Measurements from ENCODE around the gene RTL1.

Gene RTL1

DNA sequence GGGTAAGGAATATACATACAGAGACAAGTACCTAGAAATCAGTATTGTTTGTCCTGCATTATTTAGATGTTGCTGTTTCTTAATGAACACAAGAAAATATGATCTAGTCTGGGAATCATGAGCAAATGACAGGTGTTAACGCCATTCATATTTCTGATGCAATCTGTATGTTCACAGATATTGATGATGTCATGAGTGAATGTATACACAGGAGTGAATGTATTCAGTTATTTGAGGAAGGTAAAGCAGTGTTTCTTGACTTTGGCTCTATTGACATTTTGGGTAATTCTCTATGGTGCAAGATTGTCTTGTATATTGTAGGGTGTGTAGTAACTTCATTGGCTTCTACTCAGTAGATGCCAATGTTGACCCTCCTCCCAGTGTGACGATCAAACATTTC, 26.7 kb upstream of the RTL1 start:
- no peaks in the 10 kb centered on the region for H3K9me3 ChIP-seq (ENCODE audit: insufficient read depth, low read length, severe bottlenecking)
- no peaks in the 10 kb centered on the region for H4K20me1 ChIP-seq (ENCODE audit: insufficient read depth, low read length)
- no peak overlapping the region for H3K4me2 ChIP-seq (ENCODE audit: insufficient read depth, low read length)
- no peak overlapping the region for H3K27ac ChIP-seq (ENCODE audit: low read length)
- ATAC-seq (ENCODE audit: insufficient read depth, low read depth) (no peak), DNase-seq (no peak)
- TF ChIP-seq EZH2 (IDR thresholded peaks at IDR 0.05; ENCODE audit: borderline replicate concordance, low read depth, low read length, severe bottlenecking): no peak
- TF ChIP-seq, protein P1, sequence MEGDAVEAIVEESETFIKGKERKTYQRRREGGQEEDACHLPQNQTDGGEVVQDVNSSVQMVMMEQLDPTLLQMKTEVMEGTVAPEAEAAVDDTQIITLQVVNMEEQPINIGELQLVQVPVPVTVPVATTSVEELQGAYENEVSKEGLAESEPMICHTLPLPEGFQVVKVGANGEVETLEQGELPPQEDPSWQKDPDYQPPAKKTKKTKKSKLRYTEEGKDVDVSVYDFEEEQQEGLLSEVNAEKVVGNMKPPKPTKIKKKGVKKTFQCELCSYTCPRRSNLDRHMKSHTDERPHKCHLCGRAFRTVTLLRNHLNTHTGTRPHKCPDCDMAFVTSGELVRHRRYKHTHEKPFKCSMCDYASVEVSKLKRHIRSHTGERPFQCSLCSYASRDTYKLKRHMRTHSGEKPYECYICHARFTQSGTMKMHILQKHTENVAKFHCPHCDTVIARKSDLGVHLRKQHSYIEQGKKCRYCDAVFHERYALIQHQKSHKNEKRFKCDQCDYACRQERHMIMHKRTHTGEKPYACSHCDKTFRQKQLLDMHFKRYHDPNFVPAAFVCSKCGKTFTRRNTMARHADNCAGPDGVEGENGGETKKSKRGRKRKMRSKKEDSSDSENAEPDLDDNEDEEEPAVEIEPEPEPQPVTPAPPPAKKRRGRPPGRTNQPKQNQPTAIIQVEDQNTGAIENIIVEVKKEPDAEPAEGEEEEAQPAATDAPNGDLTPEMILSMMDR (IDR thresholded peaks at IDR 0.05; ENCODE audit: borderline replicate concordance, extremely low read depth, low read length, poor library complexity, severe bottlenecking): no peak
- no peak overlapping the region for H3K9ac ChIP-seq (ENCODE audit: low read depth, low read length)
- H2AFZ ChIP-seq (ENCODE audit: low read depth, low read length): no peak overlapping the region
- H3K36me3 ChIP-seq (ENCODE audit: insufficient read depth, low read length): no peaks in the 10 kb centered on the region
- no peaks in the 10 kb centered on the region for H3K27me3 ChIP-seq (ENCODE audit: insufficient read depth, low read length, poor library complexity)
- H3K4me1 ChIP-seq (ENCODE audit: insufficient read depth, low read length): no peaks in the 10 kb centered on the region
- H3K79me2 ChIP-seq (ENCODE audit: insufficient read depth, low read length): no peaks in the 10 kb centered on the region
- no peak overlapping the region for H3K4me3 ChIP-seq (ENCODE audit: low read depth in 1 of 2, low read length in 2 of 2)

DNA sequence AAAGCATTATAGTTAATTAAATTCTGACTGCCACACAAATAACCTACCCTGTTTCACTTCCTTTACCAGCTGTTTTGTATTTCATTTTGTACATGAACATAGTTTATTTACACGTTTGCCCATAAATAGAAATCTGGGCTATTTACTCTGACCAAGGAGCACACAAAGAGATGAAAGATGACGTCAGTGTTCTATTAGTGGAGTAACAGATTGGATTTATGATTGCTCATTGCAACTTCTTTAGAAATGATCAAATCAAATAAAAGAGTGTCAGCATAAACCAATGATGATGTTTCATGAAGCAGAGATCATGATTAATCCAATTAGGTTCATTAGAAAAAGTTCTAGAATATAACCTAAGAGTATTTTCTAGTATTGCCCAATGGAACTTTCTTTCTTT, 12.0 kb upstream of the RTL1 start:
- no peaks in the 10 kb centered on the region for H4K20me1 ChIP-seq (ENCODE audit: insufficient read depth, low read length)
- H2AFZ ChIP-seq (ENCODE audit: low read depth, low read length): no peak overlapping the region
- H3K4me1 ChIP-seq (ENCODE audit: insufficient read depth, low read length): no peaks in the 10 kb centered on the region
- no peak overlapping the region for H3K4me2 ChIP-seq (ENCODE audit: insufficient read depth, low read length)
- no peaks in the 10 kb centered on the region for H3K9me3 ChIP-seq (ENCODE audit: insufficient read depth, low read length, severe bottlenecking)
- H3K27me3 ChIP-seq (ENCODE audit: insufficient read depth, low read length, poor library complexity): peaks cover 8% of the 10 kb centered on the region
- H3K4me3 ChIP-seq (ENCODE audit: low read depth in 1 of 2, low read length in 2 of 2): no peak overlapping the region
- H3K79me2 ChIP-seq (ENCODE audit: insufficient read depth, low read length): no peaks in the 10 kb centered on the region
- TF ChIP-seq EZH2 (IDR thresholded peaks at IDR 0.05; ENCODE audit: borderline replicate concordance, low read depth, low read length, severe bottlenecking): no peak
- H3K9ac ChIP-seq (ENCODE audit: low read depth, low read length): no peak overlapping the region
- no peak overlapping the region for H3K27ac ChIP-seq (ENCODE audit: low read length)
- DNase-seq (no peak), ATAC-seq (ENCODE audit: insufficient read depth, low read depth) (no peak)
- no peaks in the 10 kb centered on the region for H3K36me3 ChIP-seq (ENCODE audit: insufficient read depth, low read length)

DNA sequence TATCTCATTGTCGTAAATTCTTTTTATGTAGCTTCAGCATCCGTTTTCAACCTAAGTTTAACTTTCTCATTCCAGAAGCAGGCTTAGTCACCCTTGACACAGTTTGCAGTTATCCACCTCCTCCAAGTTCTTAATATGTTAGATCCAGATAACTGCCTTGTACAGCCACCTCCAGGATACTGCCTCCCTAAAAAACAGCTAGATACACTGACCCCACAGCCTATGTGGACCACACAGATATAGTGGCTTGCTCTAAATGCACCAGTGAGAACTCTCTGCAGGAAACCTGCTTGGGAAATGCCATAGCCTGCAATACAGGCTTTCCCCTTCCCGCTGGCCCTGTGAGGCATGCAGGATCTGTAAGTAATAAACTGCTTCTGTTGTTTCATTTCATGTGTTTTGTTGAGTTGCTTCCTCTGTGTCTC, 11.1 kb upstream of the RTL1 start:
- Histone ChIP-seq H2AFZ (ENCODE audit: low read depth, low read length) (no peak overlapping the region), H3K27ac (ENCODE audit: low read length) (no peak overlapping the region), H3K36me3 (ENCODE audit: insufficient read depth, low read length) (no peaks in the 10 kb centered on the region), H3K27me3 (ENCODE audit: insufficient read depth, low read length, poor library complexity) (peaks cover 8% of the 10 kb centered on the region), H3K4me1 (ENCODE audit: insufficient read depth, low read length) (no peaks in the 10 kb centered on the region), H4K20me1 (ENCODE audit: insufficient read depth, low read length) (no peaks in the 10 kb centered on the region), H3K79me2 (ENCODE audit: insufficient read depth, low read length) (no peaks in the 10 kb centered on the region), H3K4me3 (ENCODE audit: low read depth in 1 of 2, low read length in 2 of 2) (no peak overlapping the region), H3K4me2 (ENCODE audit: insufficient read depth, low read length) (no peak overlapping the region), H3K9me3 (ENCODE audit: insufficient read depth, low read length, severe bottlenecking) (no peaks in the 10 kb centered on the region), H3K9ac (ENCODE audit: low read depth, low read length) (no peak overlapping the region)
- TF ChIP-seq, protein P1 (IDR thresholded peaks at IDR 0.05; ENCODE audit: borderline replicate concordance, extremely low read depth, low read length, poor library complexity, severe bottlenecking): no peak
- TF ChIP-seq EZH2 (IDR thresholded peaks at IDR 0.05; ENCODE audit: borderline replicate concordance, low read depth, low read length, severe bottlenecking): no peak
- ATAC-seq (ENCODE audit: insufficient read depth, low read depth) (no peak), DNase-seq (no peak)

DNA sequence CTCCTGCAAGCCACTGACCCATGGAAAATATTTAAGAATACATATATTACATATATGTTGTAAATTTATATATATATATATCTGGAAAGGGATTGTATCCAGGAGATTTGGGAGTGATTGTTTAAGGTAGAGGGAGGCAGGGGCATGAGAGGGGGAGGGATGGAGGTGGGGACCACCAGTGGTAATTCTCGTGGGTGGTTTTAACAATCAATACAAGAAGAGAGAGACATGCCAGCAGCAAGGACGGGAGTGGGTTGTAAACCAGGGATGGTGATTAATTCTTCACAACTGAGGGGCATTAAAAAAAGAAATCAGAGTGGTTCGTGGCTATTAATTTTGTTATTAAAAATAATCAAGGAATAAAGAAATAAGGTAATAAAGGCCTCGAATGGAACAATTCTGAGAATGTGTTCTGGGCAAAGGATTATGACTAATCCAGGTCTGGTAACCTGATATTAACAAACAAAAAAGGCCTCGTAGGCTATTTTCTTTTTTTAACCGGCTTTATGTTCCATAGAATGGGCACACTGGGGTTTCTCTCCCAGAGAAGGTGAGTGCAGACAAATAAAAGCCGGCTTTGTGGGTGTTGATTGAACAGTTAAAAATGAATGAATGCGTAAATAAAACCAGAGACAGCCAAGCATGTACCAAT, 8.3 kb upstream of the RTL1 start:
- no peaks in the 10 kb centered on the region for H4K20me1 ChIP-seq (ENCODE audit: insufficient read depth, low read length)

More for the DNA sequence above, 8.3 kb upstream of the RTL1 start:
- Histone ChIP-seq H3K27ac (ENCODE audit: low read length) (no peak overlapping the region), H3K4me2 (ENCODE audit: insufficient read depth, low read length) (no peak overlapping the region), H3K4me1 (ENCODE audit: insufficient read depth, low read length) (no peaks in the 10 kb centered on the region), H3K79me2 (ENCODE audit: insufficient read depth, low read length) (no peaks in the 10 kb centered on the region), H3K9ac (ENCODE audit: low read depth, low read length) (no peak overlapping the region), H3K27me3 (ENCODE audit: insufficient read depth, low read length, poor library complexity) (peaks cover 8% of the 10 kb centered on the region), H3K9me3 (ENCODE audit: insufficient read depth, low read length, severe bottlenecking) (no peaks in the 10 kb centered on the region), H3K36me3 (ENCODE audit: insufficient read depth, low read length) (no peaks in the 10 kb centered on the region), H3K4me3 (ENCODE audit: low read depth in 1 of 2, low read length in 2 of 2) (no peak overlapping the region), H2AFZ (ENCODE audit: low read depth, low read length) (no peak overlapping the region)
- no peak for ATAC-seq (ENCODE audit: insufficient read depth, low read depth)
- TF ChIP-seq, protein P1 (IDR thresholded peaks at IDR 0.05; ENCODE audit: borderline replicate concordance, extremely low read depth, low read length, poor library complexity, severe bottlenecking): no peak
- no peak for TF ChIP-seq EZH2 (IDR thresholded peaks at IDR 0.05; ENCODE audit: borderline replicate concordance, low read depth, low read length, severe bottlenecking)
- DNase-seq: no peak

Data from DND-41 (cell line).